IPS DF 4.7 (cell line): ENCODE data around the gene POLR2E.

Experiments
- DNase-seq: peaks from one replicate; pipeline ENCODE4 v3.0.0-alpha.2; 2013; ENCODE audit warnings: low spot score; ENCODE audit errors: extremely low read depth

POLR2E gene

GRCh38 chr19:1098177-1099051 is 3.2 kb upstream of the POLR2E start:
- no peak for DNase-seq

GRCh38 chr19:1097810-1098176 is 2.6 kb upstream of the POLR2E start:
- DNase-seq, result no peak

DNA sequence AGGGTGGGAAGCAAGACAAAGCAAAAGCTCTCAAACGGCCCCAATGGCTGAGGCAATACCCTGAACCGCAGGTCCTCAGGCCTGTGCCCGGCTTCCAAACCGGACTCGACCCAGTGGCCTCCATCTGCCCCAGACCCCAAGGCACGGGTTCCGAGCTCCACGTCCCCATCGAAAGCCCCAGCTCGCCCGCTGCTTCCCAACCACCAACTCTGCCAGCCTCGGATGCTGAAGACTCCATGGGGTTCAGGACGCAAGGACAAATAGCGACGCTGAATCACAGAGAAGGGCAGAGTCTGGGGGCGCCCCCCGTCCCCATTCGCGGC is 559 bp downstream of the POLR2E start:
- no peak for DNase-seq

GRCh38 chr19:1093811-1094553 is 1.2 kb downstream of the POLR2E start:
- DNase-seq, result no peak

GRCh38 chr19:1093330-1093729 is 1.8 kb downstream of the POLR2E start:
- DNase-seq, result no peak

DNA sequence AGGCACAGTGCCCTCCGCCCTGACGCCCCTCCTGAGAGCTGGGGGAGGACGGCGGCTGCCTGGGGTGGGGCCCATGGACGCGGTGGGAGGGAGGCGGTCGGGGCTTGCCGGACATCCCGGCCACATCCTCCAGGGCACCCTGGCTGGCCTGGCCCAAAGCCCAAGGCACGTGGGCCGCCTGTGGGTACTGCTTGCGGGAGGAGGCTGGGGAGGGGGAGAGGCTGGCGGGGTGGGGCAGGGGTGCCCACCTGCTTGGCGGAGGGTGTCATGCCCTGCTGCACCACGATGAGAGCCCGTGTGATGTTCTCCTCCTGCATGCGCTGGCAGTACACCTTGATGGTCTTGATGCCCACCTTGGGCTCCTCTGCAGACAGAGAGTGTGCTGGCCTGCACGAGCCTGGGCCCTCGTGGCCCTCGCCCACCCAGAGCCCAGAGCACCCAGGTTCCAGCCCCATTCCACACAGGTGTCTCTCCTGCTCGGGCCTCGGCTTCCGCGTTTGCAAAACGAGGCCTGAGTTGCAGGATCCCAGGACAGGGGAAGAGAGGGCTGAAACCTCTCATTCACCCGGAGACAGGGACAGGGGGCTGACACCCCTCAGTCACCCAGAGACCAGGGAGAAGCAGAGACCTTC is 3.5 kb downstream of the POLR2E start:
- DNase-seq, result no peak

DNA sequence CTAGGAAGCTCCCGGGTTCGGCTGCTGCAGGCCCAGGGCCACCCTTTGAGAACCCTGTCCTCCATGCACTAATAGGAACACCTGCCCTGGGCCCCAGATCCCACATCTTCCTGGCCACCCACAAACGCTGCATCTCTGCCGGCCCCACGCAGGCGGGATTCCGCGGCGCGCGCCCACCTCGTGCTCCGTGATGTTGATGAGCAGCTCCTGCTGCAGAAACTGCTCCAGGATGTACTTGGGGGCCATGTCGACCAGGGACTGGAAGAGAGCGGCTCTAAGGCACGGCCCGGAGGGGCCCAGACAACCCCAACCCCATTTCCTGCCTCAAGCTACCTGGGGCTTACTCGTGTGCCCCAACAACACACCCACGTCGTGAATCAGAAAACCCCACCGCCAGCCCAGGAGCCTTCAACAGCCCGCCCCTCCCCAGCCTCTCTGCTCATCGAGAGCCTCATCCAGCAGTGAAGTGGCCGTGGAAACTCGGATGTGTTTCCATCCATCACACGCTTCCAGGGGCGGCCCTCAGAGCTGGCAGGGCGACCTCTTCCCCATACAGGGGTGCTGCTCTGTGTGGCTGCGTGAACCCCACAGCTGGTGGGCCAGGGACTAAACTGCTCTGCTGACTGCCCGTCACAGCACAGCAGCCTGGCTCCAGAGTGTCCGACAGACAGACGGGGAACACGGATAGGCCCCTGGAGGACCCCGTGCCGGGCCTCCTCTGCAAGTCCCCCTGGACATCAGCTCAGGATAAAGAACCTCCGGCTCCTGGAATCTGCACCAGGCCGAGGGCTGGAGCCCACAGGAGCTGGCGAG is 4.2 kb downstream of the POLR2E start:
- no peak for DNase-seq

DNA sequence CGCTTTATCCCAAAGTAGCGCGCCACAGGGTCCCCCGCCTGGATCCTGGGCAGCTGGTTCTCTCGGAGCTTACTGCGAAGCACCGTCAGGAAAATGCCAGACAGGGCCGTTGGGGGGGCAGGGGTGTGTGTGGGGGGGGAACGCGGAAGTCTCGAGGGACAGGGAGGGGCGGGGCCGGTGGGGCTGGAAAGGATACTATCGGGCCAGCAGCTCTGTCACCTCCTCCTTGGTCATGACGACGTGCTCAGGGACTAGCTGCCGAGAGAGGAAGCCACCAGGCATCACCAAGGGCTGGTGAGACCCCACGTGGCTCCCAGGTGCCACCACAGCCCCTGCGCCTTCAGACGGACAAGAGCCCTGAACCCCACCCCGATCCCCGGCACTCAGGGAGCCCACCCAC is 5.3 kb downstream of the POLR2E start:
- no peak for DNase-seq

DNA sequence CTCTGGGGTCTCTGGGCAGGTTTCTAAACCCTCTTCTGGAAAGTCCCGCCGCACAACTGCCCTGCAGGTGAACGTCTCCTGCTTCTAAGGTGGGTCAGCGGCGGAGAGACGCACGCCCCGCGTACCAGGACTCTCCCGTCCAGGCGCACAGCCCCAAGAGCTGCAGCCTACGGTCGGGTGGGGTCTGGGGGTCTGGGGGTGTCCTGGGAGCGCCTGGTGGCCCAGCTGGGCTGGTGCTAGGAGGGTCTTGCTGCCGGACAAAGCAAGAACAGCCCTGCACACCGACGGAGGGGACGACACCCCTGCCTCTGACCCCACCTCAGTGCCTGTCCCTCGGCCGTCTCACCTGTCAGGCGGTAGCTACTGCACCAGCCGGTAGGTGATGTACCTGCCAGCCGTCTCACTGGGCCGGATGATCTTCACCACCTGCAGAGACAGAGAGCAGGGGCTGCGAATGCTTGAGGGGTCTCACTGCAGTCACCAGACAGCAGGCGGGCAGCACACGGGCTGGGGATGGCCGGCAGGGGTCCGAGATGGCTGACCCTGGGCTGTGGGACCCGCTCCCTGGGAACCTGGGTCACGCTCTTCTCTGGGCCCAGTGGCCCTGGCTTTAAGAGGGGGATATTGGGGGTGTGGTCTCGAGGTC is 5.9 kb downstream of the POLR2E start:
- no peak for DNase-seq

DNA sequence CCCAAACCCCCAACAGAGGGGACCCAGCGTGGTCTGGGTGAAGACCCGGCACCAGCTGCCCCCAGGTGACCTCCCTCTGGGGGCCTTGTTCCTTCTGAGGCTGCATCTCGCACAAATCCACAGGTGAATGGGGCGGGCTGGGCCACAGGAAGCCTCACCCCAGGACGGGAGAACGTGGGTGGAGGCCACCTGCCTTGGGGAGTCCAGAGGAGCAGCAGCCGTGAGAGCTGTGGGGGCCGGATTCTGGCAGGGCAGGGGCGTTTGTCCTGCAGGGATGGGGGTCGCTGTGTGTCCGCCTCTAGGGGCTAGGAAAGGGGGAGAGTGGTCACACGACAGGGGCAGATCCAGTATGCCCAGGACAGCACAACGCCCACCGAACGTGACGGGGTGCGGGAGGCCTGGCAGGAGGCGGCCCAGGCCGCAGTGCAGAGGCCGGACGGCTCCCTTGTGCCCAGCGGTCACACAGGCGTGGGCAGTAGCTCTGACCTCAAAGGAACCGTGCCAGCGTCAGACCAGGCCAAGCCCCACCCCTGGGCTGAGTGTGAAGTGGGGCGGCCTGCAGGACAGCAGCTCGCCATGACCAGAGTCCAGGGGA is 6.7 kb downstream of the POLR2E start:
- DNase-seq, result no peak

DNA sequence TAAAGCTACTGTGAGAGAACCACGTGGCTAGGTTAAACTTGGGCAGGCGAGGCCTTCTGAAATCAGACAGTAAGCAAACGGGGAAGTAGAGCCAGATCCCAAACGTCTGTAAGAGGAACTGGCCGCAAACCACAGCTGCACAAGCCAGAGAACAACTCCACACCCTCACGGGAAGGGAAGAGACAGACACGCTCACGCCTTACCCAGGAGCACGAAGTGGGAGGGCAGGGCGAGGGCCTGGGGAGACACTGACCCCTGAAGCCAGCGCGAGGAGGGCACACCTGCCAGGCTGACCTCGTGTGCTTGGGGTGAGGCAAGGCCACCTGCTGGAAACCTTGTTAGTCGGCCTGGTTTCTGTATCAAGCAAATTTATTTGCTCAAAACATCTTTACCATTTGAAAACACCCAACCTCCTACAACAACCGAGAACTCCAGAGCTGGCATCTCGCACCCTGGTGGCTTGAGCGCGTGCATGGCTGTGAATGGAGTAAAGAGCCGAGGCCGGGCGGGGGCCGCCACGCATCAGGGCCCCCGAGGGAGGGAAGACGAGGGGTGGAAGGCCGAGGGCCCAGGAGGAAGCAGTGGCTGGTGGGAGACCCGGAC is 7.3 kb downstream of the POLR2E start:
- no peak for DNase-seq

DNA sequence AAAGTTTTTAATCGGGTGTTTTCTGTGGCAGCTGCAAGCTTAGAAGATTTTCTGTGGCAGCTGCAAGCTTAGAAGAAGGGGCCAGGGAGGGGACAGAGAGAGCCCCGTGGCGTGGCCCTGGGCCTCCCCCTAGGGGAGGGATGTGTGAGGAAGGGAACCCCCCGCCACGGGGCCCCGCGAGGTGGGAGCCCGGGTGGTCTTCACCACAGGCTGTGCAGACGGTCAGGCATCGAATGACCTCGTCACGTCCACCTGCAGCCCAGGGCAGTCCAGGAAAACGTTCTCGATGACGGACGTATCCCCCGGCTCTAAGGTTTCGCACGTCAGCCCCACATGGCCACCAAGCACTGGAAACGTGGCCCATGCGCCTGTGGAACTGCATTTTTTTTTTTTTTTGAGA is 8.6 kb downstream of the POLR2E start:
- no peak for DNase-seq

DNA sequence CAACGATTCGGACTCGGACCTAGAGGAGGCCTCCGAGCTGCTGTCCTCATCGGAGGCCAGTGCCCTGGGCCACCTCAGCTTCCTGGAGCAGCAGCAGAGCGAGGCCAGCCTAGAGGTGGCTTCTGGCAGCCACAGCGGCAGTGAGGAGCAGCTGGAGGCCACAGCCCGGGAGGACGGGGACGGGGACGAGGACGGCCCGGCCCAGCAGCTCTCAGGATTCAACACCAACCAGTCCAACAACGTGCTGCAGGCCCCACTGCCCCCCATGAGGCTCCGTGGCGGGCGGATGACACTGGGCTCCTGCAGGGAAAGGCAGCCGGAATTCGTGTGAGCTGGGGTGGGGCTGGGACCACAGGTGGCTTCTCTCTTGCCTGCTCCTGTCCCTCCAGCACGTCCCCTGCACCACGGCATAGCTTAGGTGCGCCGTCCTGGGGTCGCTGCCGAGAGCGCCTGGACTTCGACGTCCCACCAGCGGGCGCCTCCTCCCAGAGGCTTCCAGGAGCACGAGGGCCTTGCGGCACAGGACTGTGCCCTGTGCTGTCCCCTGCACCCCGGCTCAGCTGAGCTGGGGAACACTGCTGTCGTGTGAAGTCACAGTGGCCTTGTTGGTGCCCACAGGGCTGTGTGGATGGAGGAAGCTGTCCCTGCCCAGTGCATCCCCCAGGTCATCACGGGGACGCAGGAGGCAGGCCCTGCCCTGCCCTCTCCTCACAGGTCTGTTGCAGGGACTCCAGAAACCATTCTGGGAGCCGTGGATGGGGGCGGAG is 9.3 kb downstream of the POLR2E start:
- no peak for DNase-seq

GRCh38 chr19:1085053-1085658 is 10.0 kb downstream of the POLR2E start:
- DNase-seq, result no peak

- no peak for DNase-seq
Measured at GRCh38 chr19:1084024-1084868, 10.9 kb downstream of the POLR2E start.

DNA sequence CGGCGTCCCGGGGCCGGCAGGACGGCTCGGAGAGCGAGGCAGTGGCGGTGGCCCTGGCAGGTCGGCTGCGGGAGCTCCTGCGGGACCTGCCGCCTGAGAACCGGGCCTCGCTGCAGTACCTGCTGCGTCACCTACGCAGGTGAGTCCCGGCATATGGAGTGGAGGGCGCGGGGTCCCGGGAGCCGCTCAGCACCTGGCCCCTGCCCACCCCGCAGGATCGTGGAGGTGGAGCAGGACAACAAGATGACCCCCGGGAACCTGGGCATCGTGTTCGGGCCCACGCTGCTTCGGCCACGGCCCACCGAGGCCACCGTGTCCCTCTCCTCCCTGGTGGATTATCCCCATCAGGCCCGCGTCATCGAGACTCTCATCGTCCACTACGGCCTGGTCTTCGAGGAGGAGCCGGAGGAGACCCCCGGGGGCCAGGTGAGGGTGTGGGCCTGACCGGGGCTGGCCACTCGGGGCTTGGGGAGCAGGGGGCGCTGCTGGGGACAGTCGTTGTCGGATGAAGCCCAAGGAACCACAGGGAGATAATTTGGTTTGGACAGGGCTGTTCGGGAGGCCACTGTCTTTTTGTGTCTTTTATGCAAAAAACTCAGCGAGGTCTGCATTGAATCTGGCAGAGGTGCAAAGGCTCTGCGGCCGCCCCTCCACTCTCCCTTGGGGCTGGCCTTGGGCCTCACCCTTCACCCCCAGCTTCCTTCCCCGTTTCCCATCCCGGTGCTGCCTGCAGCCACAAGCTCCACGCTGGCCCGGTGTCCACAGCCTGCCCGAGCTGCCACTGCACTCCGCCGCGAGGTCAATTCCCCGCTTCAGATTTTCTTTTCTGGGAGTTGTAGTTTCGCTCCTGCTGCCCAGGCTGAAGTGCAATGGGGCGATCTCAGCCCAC is 12.0 kb downstream of the POLR2E start:
- no peak for DNase-seq
